Mucosa of rectum (tissue), 2 donors: Measurements from ENCODE around the gene SYNGR2.

ENCODE experiments used
- H3K27ac ChIP-seq, 2 donors: one replicate each; pipeline ENCODE4 v1.7.0; 2013; ENCODE audit warnings: inconsistent platforms in 2 of 2, low read depth in 2 of 2, low read length in 2 of 2
- H3K27me3 ChIP-seq, 2 donors: one replicate each; pipeline ENCODE4 v1.7.0; 2013; ENCODE audit warnings: low read length in 2 of 2; ENCODE audit not compliant: control insufficient read depth in 2 of 2, insufficient read depth in 2 of 2
- H3K36me3 ChIP-seq, 2 donors: one replicate each; pipeline ENCODE4 v1.7.0; 2013; ENCODE audit warnings: low read length in 2 of 2; ENCODE audit not compliant: control insufficient read depth in 2 of 2, insufficient read depth in 2 of 2
- H3K4me1 ChIP-seq, 2 donors: one replicate each; pipeline ENCODE4 v1.7.0; 2013; ENCODE audit warnings: low read length in 2 of 2, mild to moderate bottlenecking in 1 of 2; ENCODE audit not compliant: control insufficient read depth in 2 of 2, insufficient read depth in 2 of 2
- H3K4me3 ChIP-seq, 2 donors: one replicate each; pipeline ENCODE4 v1.7.0; 2013; ENCODE audit warnings: low read length in 2 of 2
- H3K9ac ChIP-seq, 2 donors: one replicate each; pipeline ENCODE4 v1.7.0; 2013; ENCODE audit warnings: low read length in 2 of 2, low read depth in 1 of 2, mild to moderate bottlenecking in 1 of 2
- H3K9me3 ChIP-seq, 2 donors: one replicate each; pipeline ENCODE4 v1.7.0; 2013; ENCODE audit warnings: low read length in 2 of 2; ENCODE audit not compliant: control insufficient read depth in 2 of 2
- donor health status: healthy.
- donor health status: Normal muscosa, but diverticular disease.

SYNGR2 gene

GRCh38 chr17:78124836-78125137 is 43.6 kb upstream of the SYNGR2 start:
- H3K9ac ChIP-seq, result no peak overlapping the region
- H3K36me3 ChIP-seq, result peaks cover 17 to 27% of the 10 kb centered on the region in 2 donors
- no peaks in the 10 kb centered on the region for H3K27me3 ChIP-seq
- peaks cover 37 to 43% of the 10 kb centered on the region in 2 donors for H3K4me1 ChIP-seq
- H3K27ac ChIP-seq, result peak overlapping the region in 1 of 2 donors; percentile 52
- no peak overlapping the region for H3K4me3 ChIP-seq
- H3K9me3 ChIP-seq, result no peaks in the 10 kb centered on the region

GRCh38 chr17:78125138-78125913 is 43.1 kb upstream of the SYNGR2 start:
- peak overlapping the region in 1 of 2 donors; percentile 14 for H3K9ac ChIP-seq
- peaks cover 41 to 47% of the 10 kb centered on the region in 2 donors for H3K4me1 ChIP-seq
- H3K27ac ChIP-seq, result peak overlapping the region in 1 of 2 donors; percentile 52

GRCh38 chr17:78125976-78126894 is 42.1 kb upstream of the SYNGR2 start:
- H3K36me3 ChIP-seq, result peaks cover 17 to 24% of the 10 kb centered on the region in 2 donors
- H3K9ac ChIP-seq, result peak overlapping the region in 1 of 2 donors; percentile 76
- peak overlapping the region; percentile 36 to 90 for H3K27ac ChIP-seq
- no peaks in the 10 kb centered on the region for H3K9me3 ChIP-seq
- H3K27me3 ChIP-seq, result no peaks in the 10 kb centered on the region
- no peak overlapping the region for H3K4me3 ChIP-seq
- H3K4me1 ChIP-seq, result peaks cover 45 to 47% of the 10 kb centered on the region in 2 donors

More at GRCh38 chr17:78125138-78125913, 43.1 kb upstream of the SYNGR2 start:
- Histone ChIP-seq H3K4me3 (no peak overlapping the region), H3K27me3 (no peaks in the 10 kb centered on the region), H3K9me3 (no peaks in the 10 kb centered on the region), H3K36me3 (peaks cover 17 to 27% of the 10 kb centered on the region in 2 donors)

GRCh38 chr17:78126895-78127238 is 41.5 kb upstream of the SYNGR2 start:
- H3K9ac ChIP-seq, result peak overlapping the region; percentile 76 to 85
- H3K36me3 ChIP-seq, result peaks cover 17 to 21% of the 10 kb centered on the region in 2 donors
- H3K4me1 ChIP-seq, result peaks cover 45 to 47% of the 10 kb centered on the region in 2 donors
- peak overlapping the region; percentile 36 to 90 for H3K27ac ChIP-seq
- peak overlapping the region; percentile 76 for H3K4me3 ChIP-seq
- H3K27me3 ChIP-seq, result no peaks in the 10 kb centered on the region
- H3K9me3 ChIP-seq, result no peaks in the 10 kb centered on the region

- H3K4me3 ChIP-seq, result peak overlapping the region; percentile 76
- H3K27me3 ChIP-seq, result no peaks in the 10 kb centered on the region
- no peaks in the 10 kb centered on the region for H3K9me3 ChIP-seq
- peak overlapping the region; percentile 76 to 85 for H3K9ac ChIP-seq
- H3K4me1 ChIP-seq, result peaks cover 47 to 48% of the 10 kb centered on the region in 2 donors
- peak overlapping the region; percentile 86 to 90 for H3K27ac ChIP-seq
- H3K36me3 ChIP-seq, result peaks cover 16 to 17% of the 10 kb centered on the region in 2 donors
Observed at GRCh38 chr17:78127239-78127887, 41.0 kb upstream of the SYNGR2 start.

GRCh38 chr17:78127888-78128550 is 40.4 kb upstream of the SYNGR2 start:
- Histone ChIP-seq H3K4me3 (peak overlapping the region; percentile 76), H3K4me1 (peaks cover 44 to 45% of the 10 kb centered on the region in 2 donors), H3K27ac (peak overlapping the region; percentile 86 to 90), H3K27me3 (no peaks in the 10 kb centered on the region), H3K9ac (peak overlapping the region; percentile 76 to 85), H3K9me3 (no peaks in the 10 kb centered on the region), H3K36me3 (peaks cover 9 to 14% of the 10 kb centered on the region in 2 donors)

GRCh38 chr17:78128551-78129350 is 39.6 kb upstream of the SYNGR2 start, which contains the start of gene TMC6:
TMC6 (minus strand) TSS chr17:78128755; CDS start chr17:78126832, 1,923 bp downstream.
- Histone ChIP-seq H3K4me1 (peaks cover 42 to 47% of the 10 kb centered on the region in 2 donors), H3K4me3 (peak within 1 kb of the TSS; percentile 76), H3K9ac (peak within 1 kb of the TSS; percentile 76 to 85), H3K27ac (peak within 1 kb of the TSS; percentile 86 to 90), H3K9me3 (no peaks in the 10 kb centered on the region), H3K36me3 (peaks cover 2 to 8% of the 10 kb centered on the region in 2 donors), H3K27me3 (no peaks in the 10 kb centered on the region)

- H3K4me1 ChIP-seq, result peaks cover 44 to 51% of the 10 kb centered on the region in 2 donors
- no peaks in the 10 kb centered on the region for H3K27me3 ChIP-seq
- H3K9me3 ChIP-seq, result no peaks in the 10 kb centered on the region
- H3K36me3 ChIP-seq, result peaks cover 0 to 7% of the 10 kb centered on the region in 2 donors
- H3K4me3 ChIP-seq, result peak overlapping the region; percentile 68 to 76
- peak overlapping the region; percentile 48 to 90 for H3K27ac ChIP-seq
- H3K9ac ChIP-seq, result peak overlapping the region; percentile 3 to 32
Observed at GRCh38 chr17:78129351-78130089, 38.9 kb upstream of the SYNGR2 start.
